Breast epithelium (tissue), 4 donors: ENCODE data around the gene RAB24. TPM values are rescaled to one million over a fixed set of nuclear protein-coding genes. Genes with fewer than 3 reads are reported as not detected.
A peak's percentile ranks its signal among the peaks of the same experiment; 100 is the strongest.

Source experiments
- DNase-seq, 2 donors: peaks; one replicate each; pipeline ENCODE4 v3.0.0-alpha.2; 2019; ENCODE audit warnings: low spot score in 2 of 2
- H3K27ac ChIP-seq, 2 donors: fragments of 200-600 bp; sonication (generic) in 1 of 2; one replicate each; pipeline ENCODE4 v1.5.1; 2016 to 2019; ENCODE audit warnings: mild to moderate bottlenecking in 1 of 2
- H3K27me3 ChIP-seq, 2 donors: fragments of 200-600 bp; sonication (generic) in 1 of 2; one replicate each; pipeline versions ENCODE4 v1.5.1 to v1.6.0; 2017 to 2019; ENCODE audit warnings: control low read depth in 1 of 2, mild to moderate bottlenecking in 1 of 2
- H3K36me3 ChIP-seq: fragments of 200-600 bp; one replicate; pipeline ENCODE4 v1.5.1; 2019
- H3K4me1 ChIP-seq, 2 donors: fragments of 200-600 bp; sonication (generic); one replicate each; pipeline ENCODE4 v1.5.1; 2016 to 2019; ENCODE audit warnings: control low read depth in 1 of 2
- H3K4me3 ChIP-seq, 3 donors: fragments of 200-600 bp; sonication (generic); 1 replicate in 2 of 3; 2 replicates in 1 of 3; pipeline ENCODE4 v1.5.1; 2016 to 2019; ENCODE audit warnings: mild to moderate bottlenecking in 3 of 3, moderate library complexity in 2 of 3
- H3K9me3 ChIP-seq, 2 donors: fragments of 200-600 bp; sonication (generic) in 1 of 2; one replicate each; pipeline ENCODE4 v1.5.1; 2016 to 2019; ENCODE audit warnings: control low read depth in 1 of 2
- CTCF ChIP-seq, 3 donors: fragments of 450-650 bp; IDR thresholded peaks; one replicate each; pipeline ENCODE4 v1.5.1; 2016 to 2017; ENCODE audit warnings: antibody characterized with exemption in 3 of 3, mild to moderate bottlenecking in 3 of 3, moderate library complexity in 3 of 3
- POLR2A ChIP-seq: fragments of 450-650 bp; IDR thresholded peaks from one replicate; pipeline ENCODE4 v1.6.1; 2016; ENCODE audit warnings: antibody characterized with exemption, mild to moderate bottlenecking, moderate library complexity
- POLR2AphosphoS5 ChIP-seq, 3 donors: sonication (generic); formaldehyde crosslinking; IDR thresholded peaks; one replicate each; pipeline ENCODE4 v1.6.1; 2017; ENCODE audit warnings: antibody characterized with exemption in 3 of 3
- intact Hi-C: fragments of 100-400 bp; cut with DNase I; formaldehyde crosslinking; loops from one replicate; pipeline ENCODE4 v1.15.1; 2023; ENCODE audit warnings: low total_unique reads
- total RNA-seq, 3 donors: library from RNA; depleted of rRNA; stranded (reverse); fragments of >200 nt; gene quantifications; one replicate each; pipeline ENCODE4 v1.1.0, GENCODE V29; 2016

RAB24 gene
- total RNA-seq, 3 donors from 2014 or later, result 21.4 to 62.9 (median 36.0) TPM

- H3K36me3 ChIP-seq, result no peaks in the 10 kb centered on the region
- H3K27ac ChIP-seq, result peak overlapping the region; percentile 85 to 90
- H3K27me3 ChIP-seq, result no peaks in the 10 kb centered on the region
- no peaks in the 10 kb centered on the region for H3K9me3 ChIP-seq
- DNase-seq, result no peak
- H3K4me1 ChIP-seq, result peaks cover 10 to 27% of the 10 kb centered on the region in 2 donors
- TF ChIP-seq POLR2A (no peak), CTCF (IDR thresholded peaks at IDR 0.05) (no peak), POLR2AphosphoS5 (IDR thresholded peaks at IDR 0.05) (no peak)
- intact Hi-C loops, result loop anchor here (10.0 kb wide), 1 partner anchor 1865 kb away; no protein-coding TSS in a partner anchor
- no peak overlapping the region for H3K4me3 ChIP-seq
Observed at GRCh38 chr5:177299697-177300096, 3.8 kb downstream of the RAB24 start.

DNA sequence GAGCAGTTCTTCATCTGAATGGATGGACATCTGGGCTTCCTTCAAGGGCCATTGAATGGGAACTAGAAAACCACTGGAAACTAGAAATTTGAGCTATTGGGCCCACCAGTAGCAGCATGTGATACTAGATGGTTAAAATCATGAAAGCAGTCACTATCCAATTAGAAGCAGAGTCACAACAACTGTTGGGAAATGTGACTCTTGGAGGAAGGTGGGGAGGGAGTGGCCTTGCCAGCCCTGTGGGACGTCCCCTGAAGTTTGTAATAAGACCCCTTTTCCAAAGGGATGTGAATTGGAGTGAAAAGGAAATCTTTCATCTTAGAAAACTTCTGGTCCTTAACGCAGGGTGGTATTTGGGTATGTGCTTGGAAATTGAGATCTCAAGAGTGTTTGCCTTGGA is 5.6 kb downstream of the RAB24 start:
- peak overlapping the region in 1 of 2 donors; percentile 4 for H3K27ac ChIP-seq
- intact Hi-C loops, result loop anchor here (10.0 kb wide), 1 partner anchor 1867 kb away; no protein-coding TSS in a partner anchor
- DNase-seq, result no peak
- H3K36me3 ChIP-seq, result no peaks in the 10 kb centered on the region
- H3K4me3 ChIP-seq, result no peak overlapping the region
- H3K9me3 ChIP-seq, result no peaks in the 10 kb centered on the region
- TF ChIP-seq CTCF (IDR thresholded peaks at IDR 0.05) (no peak), POLR2A (no peak), POLR2AphosphoS5 (IDR thresholded peaks at IDR 0.05) (no peak)
- H3K27me3 ChIP-seq, result no peaks in the 10 kb centered on the region
- peaks cover 10 to 22% of the 10 kb centered on the region in 2 donors for H3K4me1 ChIP-seq

- intact Hi-C loops, result loop anchor here (10.0 kb wide), 1 partner anchor 1868 kb away; no protein-coding TSS in a partner anchor
- no peak overlapping the region for H3K4me3 ChIP-seq
- H3K9me3 ChIP-seq, result no peaks in the 10 kb centered on the region
- peak overlapping the region; percentile 40 to 71 for H3K27ac ChIP-seq
- H3K4me1 ChIP-seq, result peaks cover 1 to 13% of the 10 kb centered on the region in 2 donors
- no peak for TF ChIP-seq POLR2A
- no peak for TF ChIP-seq CTCF (IDR thresholded peaks at IDR 0.05)
- TF ChIP-seq POLR2AphosphoS5 (IDR thresholded peaks at IDR 0.05), result no peak
- peaks cover 4% of the 10 kb centered on the region for H3K36me3 ChIP-seq
- DNase-seq, result no peak
- no peaks in the 10 kb centered on the region for H3K27me3 ChIP-seq
Observed at GRCh38 chr5:177296581-177296980, 6.9 kb downstream of the RAB24 start.

- intact Hi-C loops, result loop anchor here (10.0 kb wide), 1 partner anchor 1869 kb away; no protein-coding TSS in a partner anchor
- peaks cover 4% of the 10 kb centered on the region for H3K36me3 ChIP-seq
- no peak for DNase-seq
- H3K4me1 ChIP-seq, result peaks cover 0 to 6% of the 10 kb centered on the region in 2 donors
- H3K9me3 ChIP-seq, result no peaks in the 10 kb centered on the region
- TF ChIP-seq CTCF (IDR thresholded peaks at IDR 0.05), result no peak
- no peak for TF ChIP-seq POLR2AphosphoS5 (IDR thresholded peaks at IDR 0.05)
- TF ChIP-seq POLR2A, result no peak
- H3K27me3 ChIP-seq, result no peaks in the 10 kb centered on the region
- no peak overlapping the region for H3K4me3 ChIP-seq
- H3K27ac ChIP-seq, result peak overlapping the region; percentile 40 to 71
Observed at GRCh38 chr5:177295924-177296323, 7.6 kb downstream of the RAB24 start.

GRCh38 chr5:177294632-177295031 is 8.9 kb downstream of the RAB24 start:
- TF ChIP-seq CTCF (IDR thresholded peaks at IDR 0.05), result no peak
- no peak for TF ChIP-seq POLR2AphosphoS5 (IDR thresholded peaks at IDR 0.05)
- TF ChIP-seq POLR2A, result no peak
- H3K4me1 ChIP-seq, result no peaks in the 10 kb centered on the region
- H3K9me3 ChIP-seq, result no peaks in the 10 kb centered on the region
- H3K27ac ChIP-seq, result no peak overlapping the region
- no peaks in the 10 kb centered on the region for H3K27me3 ChIP-seq
- peaks cover 4% of the 10 kb centered on the region for H3K36me3 ChIP-seq
- intact Hi-C loops, result loop anchor here (10.0 kb wide), 1 partner anchor 1870 kb away; no protein-coding TSS in a partner anchor
- DNase-seq, result no peak
- H3K4me3 ChIP-seq, result no peak overlapping the region
